ENCODE data around the gene SLC35F3.

Gene SLC35F3

GRCh38 chr1:234163267-234163919 lies 258.9 kb downstream of the SLC35F3 start:
- H3K9me2 ChIP-seq (replicated peaks; ENCODE audit: control insufficient read depth, low read length): no peaks in the 10 kb centered on the region
- H3K4me3 ChIP-seq (ENCODE audit: low read length): no peak overlapping the region
- H3K4me1 ChIP-seq (ENCODE audit: control insufficient read depth, low read length): no peaks in the 10 kb centered on the region
- no peaks in the 10 kb centered on the region for H3K9me3 ChIP-seq (ENCODE audit: control insufficient read depth, insufficient read depth, low read length)
- H3K36me3 ChIP-seq (ENCODE audit: control insufficient read depth, low read length): no peaks in the 10 kb centered on the region
- no peak overlapping the region for H3K4me2 ChIP-seq (ENCODE audit: low read length)
- H4K20me1 ChIP-seq (ENCODE audit: control insufficient read depth, insufficient read depth, low read depth, low read length): no peaks in the 10 kb centered on the region
- H3K27ac ChIP-seq (ENCODE audit: low read depth, low read length): no peak overlapping the region
- TF ChIP-seq EZH2phosphoT487 (IDR thresholded peaks at IDR 0.05; ENCODE audit: borderline replicate concordance, low read length) (no peak), CTCF (IDR thresholded peaks at IDR 0.05; ENCODE audit: low read depth, low read length, poor library complexity, severe bottlenecking) (no peak)
- H3F3A ChIP-seq (ENCODE audit: control insufficient read depth, insufficient read depth): no peaks in the 10 kb centered on the region
- no peaks in the 10 kb centered on the region for H3K79me2 ChIP-seq (ENCODE audit: control insufficient read depth, low read length)
- H3K27me3 ChIP-seq (ENCODE audit: control insufficient read depth, low read length): no peaks in the 10 kb centered on the region

- Histone ChIP-seq H3K4me3 (ENCODE audit: low read length) (no peak overlapping the region), H3K9me3 (ENCODE audit: control insufficient read depth, insufficient read depth, low read length) (no peaks in the 10 kb centered on the region), H3K27me3 (ENCODE audit: control insufficient read depth, low read length) (no peaks in the 10 kb centered on the region), H4K20me1 (ENCODE audit: control insufficient read depth, insufficient read depth, low read depth, low read length) (no peaks in the 10 kb centered on the region), H3K36me3 (ENCODE audit: control insufficient read depth, low read length) (no peaks in the 10 kb centered on the region), H3K4me1 (ENCODE audit: control insufficient read depth, low read length) (no peaks in the 10 kb centered on the region), H3K4me2 (ENCODE audit: low read length) (no peak overlapping the region), H3K79me2 (ENCODE audit: control insufficient read depth, low read length) (no peaks in the 10 kb centered on the region), H3K27ac (ENCODE audit: low read depth, low read length) (no peak overlapping the region), H3F3A (ENCODE audit: control insufficient read depth, insufficient read depth) (no peaks in the 10 kb centered on the region), H3K9me2 (replicated peaks; ENCODE audit: control insufficient read depth, low read length) (no peaks in the 10 kb centered on the region)
- TF ChIP-seq CTCF (IDR thresholded peaks at IDR 0.05; ENCODE audit: low read depth, low read length, poor library complexity, severe bottlenecking) (no peak), EZH2phosphoT487 (IDR thresholded peaks at IDR 0.05; ENCODE audit: borderline replicate concordance, low read length) (no peak)
Observed at GRCh38 chr1:234164098-234164709, 259.7 kb downstream of the SLC35F3 start.

- H3K9me3 ChIP-seq (ENCODE audit: control insufficient read depth, insufficient read depth, low read length): no peaks in the 10 kb centered on the region
- no peak overlapping the region for H3K4me3 ChIP-seq (ENCODE audit: low read length)
- H3K27ac ChIP-seq (ENCODE audit: low read depth, low read length): no peak overlapping the region
- H3K4me2 ChIP-seq (ENCODE audit: low read length): no peak overlapping the region
- no peaks in the 10 kb centered on the region for H3K36me3 ChIP-seq (ENCODE audit: control insufficient read depth, low read length)
- no peaks in the 10 kb centered on the region for H3K4me1 ChIP-seq (ENCODE audit: control insufficient read depth, low read length)
- H3K79me2 ChIP-seq (ENCODE audit: control insufficient read depth, low read length): no peaks in the 10 kb centered on the region
- H3K27me3 ChIP-seq (ENCODE audit: control insufficient read depth, low read length): no peaks in the 10 kb centered on the region
- H3K9me2 ChIP-seq (replicated peaks; ENCODE audit: control insufficient read depth, low read length): no peaks in the 10 kb centered on the region
- no peak for TF ChIP-seq CTCF (IDR thresholded peaks at IDR 0.05; ENCODE audit: low read depth, low read length, poor library complexity, severe bottlenecking)
- H3F3A ChIP-seq (ENCODE audit: control insufficient read depth, insufficient read depth): no peaks in the 10 kb centered on the region
- no peaks in the 10 kb centered on the region for H4K20me1 ChIP-seq (ENCODE audit: control insufficient read depth, insufficient read depth, low read depth, low read length)
Observed at GRCh38 chr1:234168061-234168724, 263.7 kb downstream of the SLC35F3 start.
